Glomerular visceral epithelial cell (primary cell): ENCODE data around the gene DDX27.
A peak's percentile ranks its signal among the peaks of the same experiment; 100 is the strongest.

Experiments
- DNase-seq: peaks from one replicate; pipeline ENCODE4 v3.0.0-alpha.2; 2016; ENCODE audit errors: extremely low spot score

Gene DDX27

GRCh38 chr20:49248301-49248700 lies 29.1 kb downstream of the DDX27 start:
- DNase-seq, result no peak

GRCh38 chr20:49248879-49249665 lies 29.9 kb downstream of the DDX27 start:
- DNase-seq, result no peak

- no peak for DNase-seq
These were observed 33.5 kb downstream of the DDX27 start for GRCh38 chr20:49252556-49253350.

GRCh38 chr20:49256261-49256660 lies 37.0 kb downstream of the DDX27 start:
- DNase-seq, result no peak

GRCh38 chr20:49259284-49259683 lies 40.1 kb downstream of the DDX27 start:
- no peak for DNase-seq

- DNase-seq, result no peak
These were observed 40.6 kb downstream of the DDX27 start for GRCh38 chr20:49259799-49260198.

- no peak for DNase-seq
These were observed 41.0 kb downstream of the DDX27 start for GRCh38 chr20:49260218-49260617.

GRCh38 chr20:49261173-49261572 lies 42.0 kb downstream of the DDX27 start:
- DNase-seq, result no peak

- DNase-seq, result no peak
These were observed 43.2 kb downstream of the DDX27 start for GRCh38 chr20:49262444-49262843.

- no peak for DNase-seq
These were observed 48.1 kb downstream of the DDX27 start for GRCh38 chr20:49267327-49267726.

GRCh38 chr20:49268600-49269365 lies 49.6 kb downstream of the DDX27 start:
- DNase-seq, result no peak

GRCh38 chr20:49270177-49270576 lies 51.0 kb downstream of the DDX27 start:
- DNase-seq, result peak; percentile 88

- DNase-seq, result no peak
These were observed 51.5 kb downstream of the DDX27 start for GRCh38 chr20:49270736-49271135.

GRCh38 chr20:49272654-49273053 lies 53.4 kb downstream of the DDX27 start:
- DNase-seq, result no peak

GRCh38 chr20:49273696-49274277 lies 54.6 kb downstream of the DDX27 start:
- no peak for DNase-seq

GRCh38 chr20:49275216-49275615 lies 56.0 kb downstream of the DDX27 start:
- DNase-seq, result no peak

- peak; percentile 84 for DNase-seq
These were observed 56.4 kb downstream of the DDX27 start for GRCh38 chr20:49275636-49276035.

GRCh38 chr20:49276161-49276960 lies 57.1 kb downstream of the DDX27 start:
- peak; percentile 86 for DNase-seq

GRCh38 chr20:49276961-49277785 lies 58.0 kb downstream of the DDX27 start:
- DNase-seq, result no peak

- no peak for DNase-seq
These were observed 58.5 kb downstream of the DDX27 start for GRCh38 chr20:49277786-49278035.
